ENCODE measurements around the gene DKK3.

DKK3 gene

GRCh38 chr11:12029738-12030363 lies 21.4 kb upstream of the DKK3 start:
- TF ChIP-seq CTCF (IDR thresholded peaks at IDR 0.05; ENCODE audit: low read depth, low read length), result no peak
- no peak for DNase-seq (ENCODE audit: low read depth, low spot score)

GRCh38 chr11:12029119-12029518 lies 20.7 kb upstream of the DKK3 start:
- no peak for DNase-seq (ENCODE audit: low read depth, low spot score)
- no peak overlapping the region for H3K4me3 ChIP-seq (ENCODE audit: low read depth, low read length)
- TF ChIP-seq CTCF (IDR thresholded peaks at IDR 0.05; ENCODE audit: low read depth, low read length), result no peak
- in situ Hi-C loops (cut with HindIII; ENCODE audit: low sequenced_read_pairs), result no loop called here

More at GRCh38 chr11:12029738-12030363, 21.4 kb upstream of the DKK3 start:
- in situ Hi-C loops (cut with HindIII; ENCODE audit: low sequenced_read_pairs), result no loop called here
- no peak overlapping the region for H3K4me3 ChIP-seq (ENCODE audit: low read depth, low read length)

- H3K4me3 ChIP-seq (ENCODE audit: low read depth, low read length), result no peak overlapping the region
- DNase-seq (ENCODE audit: low read depth, low spot score), result no peak
- in situ Hi-C loops (cut with HindIII; ENCODE audit: low sequenced_read_pairs), result no loop called here
- TF ChIP-seq CTCF (IDR thresholded peaks at IDR 0.05; ENCODE audit: low read depth, low read length), result no peak
These were observed 19.9 kb upstream of the DKK3 start for GRCh38 chr11:12028303-12028702.

- peak; percentile 41 for DNase-seq (ENCODE audit: low read depth, low spot score)
- in situ Hi-C loops (cut with HindIII; ENCODE audit: low sequenced_read_pairs), result no loop called here
- H3K4me3 ChIP-seq (ENCODE audit: low read depth, low read length), result no peak overlapping the region
- no peak for TF ChIP-seq CTCF (IDR thresholded peaks at IDR 0.05; ENCODE audit: low read depth, low read length)
These were observed 18.1 kb upstream of the DKK3 start for GRCh38 chr11:12026331-12027211.

- no peak overlapping the region for H3K4me3 ChIP-seq (ENCODE audit: low read depth, low read length)
- TF ChIP-seq CTCF (IDR thresholded peaks at IDR 0.05; ENCODE audit: low read depth, low read length), result no peak
- no peak for DNase-seq (ENCODE audit: low read depth, low spot score)
- in situ Hi-C loops (cut with HindIII; ENCODE audit: low sequenced_read_pairs), result no loop called here
These were observed 16.0 kb upstream of the DKK3 start for GRCh38 chr11:12024254-12024926.

- H3K4me3 ChIP-seq (ENCODE audit: low read depth, low read length), result no peak overlapping the region
- TF ChIP-seq CTCF (IDR thresholded peaks at IDR 0.05; ENCODE audit: low read depth, low read length), result no peak
- in situ Hi-C loops (cut with HindIII; ENCODE audit: low sequenced_read_pairs), result no loop called here
- DNase-seq (ENCODE audit: low read depth, low spot score), result no peak
These were observed 14.6 kb upstream of the DKK3 start for GRCh38 chr11:12023015-12023414.
